ENCODE results near the gene SS18L1.
"Not testable (repeated sequence)": the region's sequence is repeated elsewhere in the genome, so short reads cannot be mapped to it uniquely, and the experiment has no call there.

Gene SS18L1

GRCh38 chr20:62137092-62137384 lies 6.5 kb upstream of the SS18L1 start:
- DNase-seq (ENCODE audit: low spot score): no peak

GRCh38 chr20:62137478-62138203 lies 5.9 kb upstream of the SS18L1 start:
- DNase-seq (ENCODE audit: low spot score): no peak

GRCh38 chr20:62138204-62138543 lies 5.4 kb upstream of the SS18L1 start:
- no peak for DNase-seq (ENCODE audit: low spot score)

GRCh38 chr20:62138912-62139311 lies 4.7 kb upstream of the SS18L1 start:
- no peak for DNase-seq (ENCODE audit: low spot score)

- no peak for DNase-seq (ENCODE audit: low spot score)
These were observed 3.9 kb upstream of the SS18L1 start for GRCh38 chr20:62139636-62140035.

GRCh38 chr20:62141043-62141396 lies 2.5 kb upstream of the SS18L1 start:
- DNase-seq (ENCODE audit: low spot score): no peak

- no peak for DNase-seq (ENCODE audit: low spot score)
These were observed 1.9 kb upstream of the SS18L1 start for GRCh38 chr20:62141397-62142251.

- no peak for DNase-seq (ENCODE audit: low spot score)
These were observed 1.1 kb upstream of the SS18L1 start for GRCh38 chr20:62142252-62143080.

GRCh38 chr20:62143957-62144825 lies 622 bp downstream of the SS18L1 start:
- peak; percentile 72 for DNase-seq (ENCODE audit: low spot score)

GRCh38 chr20:62145688-62146018 lies 2.1 kb downstream of the SS18L1 start:
- DNase-seq (ENCODE audit: low spot score): no peak

- no peak for DNase-seq (ENCODE audit: low spot score)
These were observed 2.6 kb downstream of the SS18L1 start for GRCh38 chr20:62146019-62146755.

- no peak for DNase-seq (ENCODE audit: low spot score)
These were observed 3.6 kb downstream of the SS18L1 start for GRCh38 chr20:62147125-62147524.

GRCh38 chr20:62147528-62147927 lies 4.0 kb downstream of the SS18L1 start:
- no peak for DNase-seq (ENCODE audit: low spot score)

GRCh38 chr20:62148383-62148782 lies 4.8 kb downstream of the SS18L1 start:
- DNase-seq (ENCODE audit: low spot score): not testable (repeated sequence)

- DNase-seq (ENCODE audit: low spot score): no peak
These were observed 5.3 kb downstream of the SS18L1 start for GRCh38 chr20:62148908-62149314.

- DNase-seq (ENCODE audit: low spot score): no peak
These were observed 6.2 kb downstream of the SS18L1 start for GRCh38 chr20:62149532-62150309.

GRCh38 chr20:62150310-62150575 lies 6.7 kb downstream of the SS18L1 start:
- DNase-seq (ENCODE audit: low spot score): no peak

- DNase-seq (ENCODE audit: low spot score): no peak
These were observed 7.7 kb downstream of the SS18L1 start for GRCh38 chr20:62151225-62151624.

GRCh38 chr20:62151835-62152364 lies 8.3 kb downstream of the SS18L1 start:
- DNase-seq (ENCODE audit: low spot score): no peak

GRCh38 chr20:62155428-62156253 lies 12.1 kb downstream of the SS18L1 start:
- DNase-seq (ENCODE audit: low spot score): peak; percentile 60
